GM12872 (cell line): ENCODE results near the gene TANK.

Experiments
- CTCF ChIP-seq: IDR thresholded peaks from 3 replicates; pipeline ENCODE4 v1.5.1; 2011; ENCODE audit warnings: low read depth, mild to moderate bottlenecking, low read length, moderate library complexity; ENCODE audit not compliant: insufficient read depth

TANK gene

GRCh38 chr2:161147856-161148255 is 12.4 kb upstream of the TANK start:
- no peak for TF ChIP-seq CTCF

- TF ChIP-seq CTCF, result no peak
Measured at GRCh38 chr2:161150704-161151103, 9.5 kb upstream of the TANK start.

- no peak for TF ChIP-seq CTCF
Measured at GRCh38 chr2:161152302-161152701, 7.9 kb upstream of the TANK start.

GRCh38 chr2:161158882-161159281 is 1.3 kb upstream of the TANK start:
- no peak for TF ChIP-seq CTCF

GRCh38 chr2:161159456-161160225 is 587 bp upstream of the TANK start:
- no peak for TF ChIP-seq CTCF

GRCh38 chr2:161161074-161161706 is 962 bp downstream of the TANK start:
- TF ChIP-seq CTCF, result no peak

GRCh38 chr2:161163440-161163839 is 3.2 kb downstream of the TANK start:
- TF ChIP-seq CTCF, result no peak
